Adrenal gland (tissue), 5 donors: ENCODE results near the gene SLFN12.

Source experiments
- CTCF ChIP-seq, 6 experiments: fragments of 450-650 bp in 4 of 6; fragments of 200-600 bp in 2 of 6; sonication (generic) in 1 of 6; IDR thresholded peaks; 1 replicate in 5 of 6; 2 replicates in 1 of 6; pipeline versions ENCODE4 v1.5.1 to v1.8.0; 2016 to 2021; ENCODE audit warnings: antibody characterized with exemption in 6 of 6, mild to moderate bottlenecking in 2 of 6, moderate library complexity in 1 of 6
- POLR2A ChIP-seq, 2 donors: fragments of 450-650 bp; IDR thresholded peaks; one replicate each; pipeline ENCODE4 v1.6.1; 2017; ENCODE audit warnings: antibody characterized with exemption in 2 of 2, mild to moderate bottlenecking in 2 of 2, moderate library complexity in 1 of 2
- donor health status: DM: no; HTN: no; CAD: no.

DNA sequence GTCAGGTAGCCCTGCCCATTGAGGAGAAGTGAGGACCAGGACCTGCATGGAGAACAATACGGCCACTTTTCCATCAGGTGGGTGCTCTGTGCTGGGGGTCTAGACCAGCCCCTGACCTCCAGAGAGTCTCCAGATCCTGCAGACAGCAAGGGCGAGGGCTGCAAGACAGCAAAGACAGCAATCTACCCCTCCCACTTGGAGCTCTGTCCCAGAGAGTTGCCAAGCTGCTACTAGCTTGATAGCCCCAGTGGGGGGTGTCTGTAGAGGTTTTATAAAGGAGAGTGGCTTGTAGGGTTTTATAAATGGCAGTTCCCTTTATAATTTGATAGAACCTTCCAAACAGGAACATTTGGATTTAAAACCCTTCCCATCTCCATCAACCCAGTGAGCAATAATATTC is 42.1 kb downstream of the SLFN12 start:
- TF ChIP-seq POLR2A (IDR thresholded peaks at IDR 0.05) (no peak), CTCF (IDR thresholded peaks at IDR 0.05) (no peak)
